Suprapubic skin (tissue), 4 donors: Measurements from ENCODE around the gene BMPER. TPM values are rescaled to one million over a fixed set of nuclear protein-coding genes. Genes with fewer than 3 reads are reported as not detected.
A peak's percentile ranks its signal among the peaks of the same experiment; 100 is the strongest.

ENCODE experiments used
- DNase-seq, 2 donors: peaks; one replicate each; pipeline ENCODE4 v3.0.0-alpha.2; 2019; ENCODE audit warnings: low spot score in 2 of 2
- H3K27ac ChIP-seq: fragments of 200-600 bp; sonication (generic); one replicate; pipeline ENCODE4 v1.5.1; 2019
- H3K27me3 ChIP-seq: fragments of 200-600 bp; sonication (generic); one replicate; pipeline ENCODE4 v1.5.1; 2019
- H3K36me3 ChIP-seq: fragments of 200-600 bp; sonication (generic); one replicate; pipeline ENCODE4 v1.5.1; 2019
- H3K4me1 ChIP-seq: fragments of 200-600 bp; sonication (generic); one replicate; pipeline ENCODE4 v1.5.1; 2019
- H3K4me3 ChIP-seq: fragments of 200-600 bp; sonication (generic); one replicate; pipeline ENCODE4 v1.5.1; 2019; ENCODE audit warnings: mild to moderate bottlenecking
- H3K9me3 ChIP-seq: fragments of 200-600 bp; sonication (generic); one replicate; pipeline ENCODE4 v1.5.1; 2019
- CTCF ChIP-seq, 2 donors: fragments of 200-600 bp in 1 of 2; fragments of 450-650 bp in 1 of 2; sonication (generic) in 1 of 2; IDR thresholded peaks; one replicate each; pipeline ENCODE4 v1.5.1; 2016 to 2019; ENCODE audit warnings: antibody characterized with exemption in 2 of 2, mild to moderate bottlenecking in 1 of 2, moderate library complexity in 1 of 2
- EP300 ChIP-seq: sonication (generic); formaldehyde crosslinking; IDR thresholded peaks from one replicate; pipeline ENCODE4 v1.6.1; 2017; ENCODE audit warnings: antibody characterized with exemption
- POLR2A ChIP-seq, 2 donors: fragments of 450-650 bp; IDR thresholded peaks; one replicate each; pipeline ENCODE4 v1.6.1; 2017; ENCODE audit warnings: antibody characterized with exemption in 2 of 2, mild to moderate bottlenecking in 2 of 2, moderate library complexity in 2 of 2
- POLR2AphosphoS5 ChIP-seq, 3 donors: sonication (generic); formaldehyde crosslinking; IDR thresholded peaks; one replicate each; pipeline ENCODE4 v1.6.1; 2017; ENCODE audit warnings: antibody characterized with exemption in 3 of 3
- WGBS: methylation state at CpG from one replicate; pipeline ENCODE4 v1.1.5; 2018; 5-methylcytosine and 5-hydroxymethylcytosine counted together
- total RNA-seq, 4 donors: library from RNA; depleted of rRNA; stranded (reverse); fragments of >200 nt; gene quantifications; one replicate each; pipeline ENCODE4 v1.1.0, GENCODE V29; 2016

Gene BMPER
- total RNA-seq, 4 donors from 2014 or later = 0.52 to 7.2 (median 1.2) TPM

DNA sequence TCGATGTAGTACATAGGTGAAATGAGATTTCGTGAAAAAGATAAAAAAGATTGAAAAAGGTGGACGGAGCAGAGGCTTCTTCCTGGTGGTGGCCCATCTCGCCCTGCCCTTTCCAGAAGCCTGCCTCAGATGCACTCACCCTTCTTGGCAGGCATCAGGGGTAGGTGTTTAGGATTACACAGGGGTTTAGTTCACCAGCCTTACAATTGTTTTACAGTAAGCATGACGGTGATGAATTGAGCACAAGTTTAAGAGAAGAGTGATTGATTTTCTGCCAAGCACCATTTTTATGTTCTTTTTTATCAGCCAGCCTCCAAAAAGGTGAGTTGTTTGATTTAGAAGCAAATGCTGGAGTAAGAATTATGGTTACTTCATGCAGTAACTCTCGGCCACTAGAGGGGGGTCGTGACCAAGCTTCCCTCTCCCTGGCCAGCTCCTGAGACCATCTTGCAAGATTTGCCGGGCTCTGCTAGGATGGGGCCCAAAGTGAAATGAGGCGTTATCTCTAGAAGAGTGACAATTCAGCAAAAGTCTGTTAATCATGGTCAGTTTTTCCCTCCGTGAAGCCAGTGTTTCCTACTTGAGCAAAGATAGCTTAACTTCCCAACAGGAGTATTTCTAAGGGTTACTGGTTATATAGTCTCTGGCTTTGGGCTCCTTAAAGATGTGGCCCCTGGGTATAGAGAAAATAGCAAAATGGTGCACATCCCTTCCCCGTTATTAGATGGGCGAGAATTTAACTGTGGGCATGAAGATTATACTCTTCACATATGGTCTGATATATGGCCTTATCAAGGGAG, 228.8 kb downstream of the BMPER start:
- Histone ChIP-seq H3K9me3 (no peaks in the 10 kb centered on the region), H3K36me3 (no peaks in the 10 kb centered on the region), H3K27ac (no peak overlapping the region), H3K4me1 (no peaks in the 10 kb centered on the region), H3K4me3 (no peak overlapping the region), H3K27me3 (no peaks in the 10 kb centered on the region)
- 51% methylated on average over 12 of the region's 12 CpGs for whole genome bisulfite sequencing
- peak; percentile 4 to 36 for TF ChIP-seq CTCF (IDR thresholded peaks at IDR 0.05)
- no peak for TF ChIP-seq EP300
- peak in 1 of 2 donors; percentile 69 for DNase-seq

DNA sequence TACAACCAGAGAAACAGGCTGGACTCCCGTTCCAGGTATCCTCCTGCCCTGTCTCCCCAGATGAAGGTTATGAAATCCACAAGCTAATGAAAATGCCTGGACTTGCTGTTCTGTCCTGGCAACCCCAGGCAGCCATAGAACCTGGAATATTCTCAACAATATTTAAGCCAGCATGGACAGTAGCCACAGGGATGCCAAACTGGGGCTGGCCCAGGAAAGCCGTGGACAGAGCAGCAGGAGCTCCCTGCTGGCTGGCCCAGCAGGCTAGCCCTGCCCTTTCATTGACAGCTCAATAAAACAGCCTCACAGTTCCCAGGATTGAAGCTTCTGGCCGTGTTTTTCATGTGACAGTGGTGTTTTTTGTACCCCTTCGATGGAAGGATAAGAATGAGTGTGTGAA, 230.6 kb downstream of the BMPER start:
- H3K9me3 ChIP-seq = no peaks in the 10 kb centered on the region
- WGBS = 76% methylated on average over 4 of the region's 4 CpGs
- no peaks in the 10 kb centered on the region for H3K4me1 ChIP-seq
- TF ChIP-seq CTCF (IDR thresholded peaks at IDR 0.05) = no peak
- TF ChIP-seq POLR2A (IDR thresholded peaks at IDR 0.05) = no peak
- TF ChIP-seq EP300 = no peak
- TF ChIP-seq POLR2AphosphoS5 (IDR thresholded peaks at IDR 0.05) = no peak
- H3K27ac ChIP-seq = no peak overlapping the region
- H3K4me3 ChIP-seq = no peak overlapping the region
- H3K27me3 ChIP-seq = no peaks in the 10 kb centered on the region
- no peak for DNase-seq
- H3K36me3 ChIP-seq = no peaks in the 10 kb centered on the region

GRCh38 chr7:34136698-34137097, 231.4 kb downstream of the BMPER start:
- 86% methylated on average over 5 of the region's 5 CpGs for whole genome bisulfite sequencing
- H3K4me1 ChIP-seq = no peaks in the 10 kb centered on the region
- no peak overlapping the region for H3K27ac ChIP-seq
- no peaks in the 10 kb centered on the region for H3K27me3 ChIP-seq
- no peak for DNase-seq
- no peak overlapping the region for H3K4me3 ChIP-seq
- H3K36me3 ChIP-seq = no peaks in the 10 kb centered on the region
- no peaks in the 10 kb centered on the region for H3K9me3 ChIP-seq
- no peak for TF ChIP-seq POLR2A (IDR thresholded peaks at IDR 0.05)
- no peak for TF ChIP-seq POLR2AphosphoS5 (IDR thresholded peaks at IDR 0.05)
- TF ChIP-seq CTCF (IDR thresholded peaks at IDR 0.05) = no peak
- TF ChIP-seq EP300 = no peak

DNA sequence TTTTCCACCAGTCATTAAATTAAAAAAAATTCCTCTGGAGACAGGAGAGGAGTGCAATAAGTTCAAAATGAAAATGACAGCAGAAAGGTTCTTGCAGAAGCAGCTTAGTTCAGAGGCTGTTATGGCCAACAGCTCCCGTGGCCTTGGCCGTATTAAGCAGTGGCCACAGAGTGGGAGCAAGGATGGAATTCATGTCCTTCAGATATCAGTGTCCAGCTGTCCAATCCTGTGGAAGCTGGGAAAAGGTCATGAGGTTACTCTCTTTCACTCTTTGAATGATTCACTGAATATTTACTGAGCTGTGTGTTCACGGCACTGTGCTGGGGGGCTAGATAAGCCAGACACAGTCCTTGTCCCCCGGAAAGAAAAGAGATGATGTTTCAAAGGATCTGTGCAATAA, 231.8 kb downstream of the BMPER start:
- Histone ChIP-seq H3K4me1 (no peaks in the 10 kb centered on the region), H3K36me3 (no peaks in the 10 kb centered on the region), H3K27me3 (no peaks in the 10 kb centered on the region), H3K27ac (no peak overlapping the region), H3K4me3 (no peak overlapping the region), H3K9me3 (no peaks in the 10 kb centered on the region)
- DNase-seq = no peak
- TF ChIP-seq CTCF (IDR thresholded peaks at IDR 0.05) = no peak
- no peak for TF ChIP-seq EP300
- TF ChIP-seq POLR2AphosphoS5 (IDR thresholded peaks at IDR 0.05) = no peak
- no peak for TF ChIP-seq POLR2A (IDR thresholded peaks at IDR 0.05)
- 61% methylated on average over 4 of the region's 4 CpGs for WGBS

- Histone ChIP-seq H3K36me3 (no peaks in the 10 kb centered on the region), H3K27ac (no peak overlapping the region), H3K4me3 (no peak overlapping the region), H3K27me3 (no peaks in the 10 kb centered on the region), H3K9me3 (no peaks in the 10 kb centered on the region), H3K4me1 (no peaks in the 10 kb centered on the region)
- no peak for DNase-seq
- TF ChIP-seq POLR2AphosphoS5 (IDR thresholded peaks at IDR 0.05) = no peak
- TF ChIP-seq EP300 = no peak
- no peak for TF ChIP-seq POLR2A (IDR thresholded peaks at IDR 0.05)
- no peak for TF ChIP-seq CTCF (IDR thresholded peaks at IDR 0.05)
- 70% methylated on average over 2 of the region's 2 CpGs for WGBS
Measured at GRCh38 chr7:34138483-34138882, 233.1 kb downstream of the BMPER start.
